ENCODE measurements around the gene POLR2A.
"Not testable (repeated sequence)": the region's sequence is repeated elsewhere in the genome, so short reads cannot be mapped to it uniquely, and the experiment has no call there.

POLR2A gene

DNA sequence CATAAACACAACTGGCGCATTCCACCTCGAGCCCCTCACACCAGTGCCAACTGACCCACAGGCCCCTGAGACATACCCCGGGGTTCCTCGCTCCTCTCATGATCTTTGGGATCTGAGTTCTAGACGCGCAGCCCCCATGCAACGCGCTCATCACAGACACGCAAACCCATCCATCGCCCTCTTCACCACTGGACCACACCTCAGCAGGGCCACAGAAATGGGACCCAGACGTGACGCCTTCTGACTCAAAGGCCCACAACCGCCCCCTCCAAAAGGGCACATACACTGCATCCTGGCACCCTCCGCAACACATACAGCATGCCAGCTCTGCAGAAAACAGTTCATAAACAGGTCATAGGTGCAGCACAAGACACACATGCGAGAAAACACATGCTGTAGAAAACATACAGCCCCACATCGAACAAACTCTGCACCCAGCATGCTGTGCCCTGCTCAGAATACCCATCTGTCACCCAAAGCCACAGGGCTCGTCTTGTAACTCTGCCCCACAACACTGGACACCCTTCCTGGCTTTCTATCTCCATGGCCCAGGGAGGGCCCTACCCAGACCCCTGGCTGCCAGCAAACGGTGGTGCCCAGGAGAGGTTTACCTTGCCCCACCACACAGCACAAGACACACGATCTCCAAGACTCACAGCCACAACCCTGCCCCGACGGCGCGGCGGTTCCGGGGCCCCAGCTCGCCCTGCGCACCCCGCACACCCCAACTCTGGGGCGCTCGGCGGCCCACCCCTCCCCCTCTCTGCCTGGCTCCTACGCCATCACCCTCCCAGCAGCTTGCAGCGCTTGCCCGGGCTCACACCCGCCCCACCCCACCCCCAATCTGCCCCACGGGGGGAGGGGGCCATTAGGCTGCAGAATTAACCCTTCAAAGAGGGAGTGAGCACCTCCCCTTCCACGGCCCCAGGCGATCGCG is 5.6 kb upstream of the POLR2A start:
- DNase-seq (ENCODE audit: low spot score), result no peak

DNA sequence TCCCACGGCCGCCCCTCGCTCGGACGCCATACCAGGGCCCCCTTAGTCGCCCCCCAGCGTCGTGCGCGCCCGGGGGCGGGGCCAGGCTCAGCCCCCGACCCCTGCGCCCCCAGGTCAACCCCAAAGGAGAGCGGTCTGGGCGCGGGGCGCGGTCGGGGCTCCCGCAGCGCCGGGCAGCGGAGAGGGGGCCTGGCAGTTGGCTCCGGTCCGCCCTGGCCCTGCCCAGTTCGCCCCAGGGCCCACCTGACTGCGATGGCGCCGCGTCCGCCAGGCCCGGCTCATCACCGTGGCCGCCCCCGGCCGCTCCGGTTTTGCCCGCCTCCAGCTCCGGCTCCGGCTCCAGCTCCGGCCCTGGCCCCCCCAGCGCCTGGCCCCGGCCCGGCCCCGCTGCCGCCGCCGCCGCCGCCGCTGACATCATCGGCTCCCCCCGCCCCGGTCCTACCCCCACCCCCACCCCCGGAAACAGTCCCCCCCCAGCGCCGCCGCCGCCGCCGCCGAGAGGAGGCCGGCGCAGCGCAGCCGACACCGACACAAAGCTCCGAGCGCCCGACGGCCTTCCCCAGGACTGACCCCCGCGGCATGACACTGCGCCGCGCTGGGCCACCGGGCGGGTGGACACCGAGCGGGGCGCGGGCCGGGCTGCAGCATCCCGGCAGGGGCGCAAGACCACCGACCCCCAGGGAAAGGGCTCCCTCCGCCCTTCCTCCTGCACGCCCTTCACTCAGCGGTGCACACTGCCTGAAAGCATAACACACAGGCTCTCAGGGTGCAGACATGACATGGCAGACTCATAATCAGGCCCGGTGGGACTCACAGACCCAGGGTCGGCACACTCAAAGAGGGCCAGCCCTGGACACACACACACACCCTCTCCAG is 4.7 kb upstream of the POLR2A start, which contains the start of gene ZBTB4:
Gene ZBTB4 (minus strand): TSS at position 419 of the 876 bp plus-strand sequence. CDS start 12,830 bp downstream, outside the sequence.
- DNase-seq (ENCODE audit: low spot score), result peak; percentile 53

DNA sequence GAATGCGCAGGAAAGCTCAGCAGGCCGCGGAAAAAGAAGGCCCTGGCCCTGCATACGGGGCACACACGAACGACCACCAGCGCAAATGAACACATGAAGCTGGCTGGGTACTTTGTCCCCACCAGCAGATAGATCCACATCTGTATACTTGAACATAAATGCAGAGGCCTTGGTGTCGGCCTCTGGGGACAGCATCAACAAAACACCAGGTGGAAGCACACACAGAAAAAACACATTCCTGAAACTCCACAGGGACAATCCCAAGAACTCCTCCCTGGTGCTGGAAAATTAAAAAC is 4.1 kb upstream of the POLR2A start:
- DNase-seq (ENCODE audit: low spot score), result no peak

- DNase-seq (ENCODE audit: low spot score), result not testable (repeated sequence)
Observed at GRCh38 chr17:7481275-7481674, 2.9 kb upstream of the POLR2A start, which contains the start of gene SLC35G6. SLC35G6 (plus strand) TSS chr17:7481446; CDS start chr17:7481517, 71 bp downstream.

DNA sequence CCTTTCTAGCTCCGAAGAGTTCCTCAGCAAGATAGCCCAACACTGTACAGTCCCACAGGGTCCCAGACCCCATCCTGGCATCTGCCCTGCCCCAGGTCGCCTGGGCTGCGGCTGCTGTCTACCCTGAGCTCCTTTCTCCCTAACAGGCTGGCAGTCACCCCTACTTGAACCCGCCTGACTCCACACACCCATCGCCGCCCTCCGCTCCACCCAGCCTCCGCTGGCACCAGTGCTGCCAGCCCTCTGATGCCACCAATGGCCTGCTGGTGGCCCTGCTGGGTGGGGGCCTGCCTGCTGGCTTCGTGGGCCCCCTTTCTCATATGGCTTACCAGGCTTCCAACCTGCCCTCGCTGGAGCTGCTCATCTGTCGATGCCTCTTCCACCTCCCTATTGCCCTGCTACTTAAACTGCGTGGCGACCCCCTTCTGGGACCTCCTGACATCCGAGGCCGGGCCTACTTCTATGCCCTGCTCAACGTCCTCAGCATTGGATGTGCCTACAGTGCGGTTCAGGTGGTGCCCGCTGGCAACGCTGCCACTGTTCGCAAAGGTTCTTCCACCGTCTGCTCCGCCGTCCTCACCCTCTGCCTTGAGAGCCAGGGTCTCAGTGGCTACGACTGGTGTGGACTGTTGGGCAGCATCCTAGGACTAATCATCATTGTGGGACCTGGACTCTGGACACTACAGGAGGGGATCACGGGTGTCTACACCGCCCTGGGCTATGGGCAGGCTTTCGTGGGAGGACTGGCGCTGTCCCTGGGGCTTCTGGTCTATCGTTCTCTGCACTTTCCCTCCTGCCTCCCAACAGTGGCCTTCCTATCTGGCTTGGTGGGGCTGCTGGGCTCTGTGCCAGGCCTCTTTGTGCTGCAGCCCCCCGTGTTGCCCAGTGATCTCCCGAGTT is 2.1 kb upstream of the POLR2A start:
- not testable (repeated sequence) for DNase-seq (ENCODE audit: low spot score)

- not testable (repeated sequence) for DNase-seq (ENCODE audit: low spot score)
Observed at GRCh38 chr17:7482742-7483088, 1.5 kb upstream of the POLR2A start.

- peak; percentile 70 for DNase-seq (ENCODE audit: low spot score)
Observed at GRCh38 chr17:7483255-7484066, 705 bp upstream of the POLR2A start.

GRCh38 chr17:7484919-7485377 is 782 bp downstream of the POLR2A start:
- DNase-seq (ENCODE audit: low spot score), result no peak

GRCh38 chr17:7486181-7486580 is 2.0 kb downstream of the POLR2A start:
- no peak for DNase-seq (ENCODE audit: low spot score)

- no peak for DNase-seq (ENCODE audit: low spot score)
Observed at GRCh38 chr17:7490144-7490543, 6.0 kb downstream of the POLR2A start.

GRCh38 chr17:7491583-7491982 is 7.4 kb downstream of the POLR2A start:
- DNase-seq (ENCODE audit: low spot score), result no peak

GRCh38 chr17:7493941-7494340 is 9.8 kb downstream of the POLR2A start:
- no peak for DNase-seq (ENCODE audit: low spot score)

DNA sequence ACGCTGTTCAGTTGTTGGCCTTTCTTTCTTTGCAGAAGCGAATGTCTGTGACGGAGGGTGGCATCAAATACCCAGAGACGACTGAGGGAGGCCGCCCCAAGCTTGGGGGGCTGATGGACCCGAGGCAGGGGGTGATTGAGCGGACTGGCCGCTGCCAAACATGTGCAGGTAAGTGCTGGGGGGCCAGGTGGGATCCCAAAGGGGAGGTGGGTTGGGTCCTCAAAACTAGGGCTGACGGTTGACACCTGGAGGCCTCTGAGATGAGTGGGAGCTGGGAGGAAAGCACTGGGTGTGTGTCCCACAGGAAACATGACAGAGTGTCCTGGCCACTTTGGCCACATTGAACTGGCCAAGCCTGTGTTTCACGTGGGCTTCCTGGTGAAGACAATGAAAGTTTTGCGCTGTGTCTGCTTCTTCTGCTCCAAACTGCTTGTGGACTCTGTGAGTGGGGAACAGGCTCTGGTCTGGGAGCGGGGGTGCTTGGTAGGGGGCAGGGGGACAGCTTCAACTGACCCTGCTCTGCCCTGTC is 11.8 kb downstream of the POLR2A start:
- DNase-seq (ENCODE audit: low spot score), result no peak

- no peak for DNase-seq (ENCODE audit: low spot score)
Observed at GRCh38 chr17:7496470-7497183, 12.5 kb downstream of the POLR2A start.

DNA sequence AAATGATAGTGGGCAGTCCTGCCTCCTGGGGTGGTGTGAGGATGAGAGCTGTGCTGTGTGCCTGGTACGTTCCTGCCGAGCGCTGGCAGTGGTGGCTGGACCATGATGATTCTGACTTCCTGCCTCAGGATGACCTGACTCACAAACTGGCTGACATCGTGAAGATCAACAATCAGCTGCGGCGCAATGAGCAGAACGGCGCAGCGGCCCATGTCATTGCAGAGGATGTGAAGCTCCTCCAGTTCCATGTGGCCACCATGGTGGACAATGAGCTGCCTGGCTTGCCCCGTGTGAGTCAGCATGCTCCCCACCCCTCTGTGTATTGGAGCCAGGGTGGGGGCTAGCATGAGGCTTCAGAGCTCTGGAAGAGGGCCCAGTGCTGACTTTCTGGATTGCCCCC is 13.1 kb downstream of the POLR2A start:
- no peak for DNase-seq (ENCODE audit: low spot score)

GRCh38 chr17:7497636-7498035 is 13.5 kb downstream of the POLR2A start:
- no peak for DNase-seq (ENCODE audit: low spot score)

GRCh38 chr17:7499161-7499560 is 15.0 kb downstream of the POLR2A start:
- no peak for DNase-seq (ENCODE audit: low spot score)

DNA sequence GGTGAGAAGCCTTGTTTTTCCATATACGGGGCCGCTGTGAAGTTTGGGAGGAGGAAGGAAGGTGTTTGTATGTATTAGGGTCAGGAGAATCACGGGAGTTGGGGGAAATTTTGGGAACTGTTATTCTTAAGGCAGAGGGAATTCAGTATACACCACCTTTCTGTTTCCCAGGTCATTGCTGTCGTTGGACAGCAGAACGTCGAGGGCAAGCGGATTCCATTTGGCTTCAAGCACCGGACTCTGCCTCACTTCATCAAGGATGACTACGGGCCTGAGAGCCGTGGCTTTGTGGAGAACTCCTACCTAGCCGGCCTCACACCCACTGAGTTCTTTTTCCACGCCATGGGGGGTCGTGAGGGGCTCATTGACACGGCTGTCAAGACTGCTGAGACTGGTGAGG is 17.6 kb downstream of the POLR2A start:
- DNase-seq (ENCODE audit: low spot score), result no peak

- DNase-seq (ENCODE audit: low spot score), result no peak
Observed at GRCh38 chr17:7502171-7502847, 18.1 kb downstream of the POLR2A start.
